SU-DHL-6 (cell line): ENCODE results near the gene JAK1.
"Not testable (repeated sequence)": the region's sequence is repeated elsewhere in the genome, so short reads cannot be mapped to it uniquely, and the experiment has no call there.

Source experiments
- CTCF ChIP-seq: fragments of 200-600 bp; sonication (generic); IDR thresholded peaks from one replicate; pipeline ENCODE4 v1.5.1; 2017; ENCODE audit warnings: antibody characterized with exemption, mild to moderate bottlenecking, low read length, moderate library complexity; ENCODE audit not compliant: insufficient read depth, poor library complexity, severe bottlenecking
- EZH2phosphoT487 ChIP-seq: fragments of 200-600 bp; sonication (generic), shearing (Covaris generic); conservative IDR thresholded peaks from 2 replicates; pipeline ENCODE4 v1.6.1; 2018; ENCODE audit warnings: mild to moderate bottlenecking, antibody characterized with exemption, low read length, moderate library complexity, mixed read lengths

- not testable (repeated sequence) for TF ChIP-seq CTCF, EZH2phosphoT487
Measured at GRCh38 chr1:64919120-64919519, 47.2 kb downstream of the JAK1 start.
